HG02759 (cell line): ENCODE data around the gene MATR3.
"Not testable (repeated sequence)": the region's sequence is repeated elsewhere in the genome, so short reads cannot be mapped to it uniquely, and the experiment has no call there.

Experiments used
- ATAC-seq: cut with Tn5 transposase; IDR thresholded peaks from one replicate; pipeline ENCODE4 v1.9.1; 2021; ENCODE audit warnings: mild to moderate bottlenecking, moderate library complexity; ENCODE audit not compliant: unreplicated experiment

The MATR3 gene

GRCh38 chr5:139344177-139344576 lies 50.6 kb downstream of the MATR3 start:
- ATAC-seq: no peak

GRCh38 chr5:139345442-139345841 lies 51.9 kb downstream of the MATR3 start:
- not testable (repeated sequence) for ATAC-seq

GRCh38 chr5:139347863-139348262 lies 54.3 kb downstream of the MATR3 start:
- ATAC-seq: not testable (repeated sequence)

- no peak for ATAC-seq
These were observed 60.6 kb downstream of the MATR3 start for GRCh38 chr5:139354186-139354585.

- not testable (repeated sequence) for ATAC-seq
These were observed 62.4 kb downstream of the MATR3 start for GRCh38 chr5:139355900-139356299.

- no peak for ATAC-seq
These were observed 64.5 kb downstream of the MATR3 start for GRCh38 chr5:139358064-139358463.

- no peak for ATAC-seq
These were observed 66.8 kb downstream of the MATR3 start for GRCh38 chr5:139360384-139360783.

- no peak for ATAC-seq
These were observed 68.4 kb downstream of the MATR3 start for GRCh38 chr5:139361835-139362429.

GRCh38 chr5:139363937-139364336 lies 70.4 kb downstream of the MATR3 start:
- no peak for ATAC-seq

GRCh38 chr5:139364466-139364865 lies 70.9 kb downstream of the MATR3 start:
- ATAC-seq: no peak

GRCh38 chr5:139368613-139369012 lies 75.1 kb downstream of the MATR3 start:
- ATAC-seq: no peak

GRCh38 chr5:139369181-139369580 lies 75.6 kb downstream of the MATR3 start:
- no peak for ATAC-seq

GRCh38 chr5:139371482-139372435 lies 78.2 kb downstream of the MATR3 start:
- ATAC-seq: no peak

- no peak for ATAC-seq
These were observed 81.4 kb downstream of the MATR3 start for GRCh38 chr5:139374909-139375308.

GRCh38 chr5:139376364-139376763 lies 82.8 kb downstream of the MATR3 start:
- ATAC-seq: no peak

GRCh38 chr5:139377226-139377625 lies 83.7 kb downstream of the MATR3 start:
- no peak for ATAC-seq

GRCh38 chr5:139378101-139378825 lies 84.7 kb downstream of the MATR3 start:
- ATAC-seq: no peak

GRCh38 chr5:139378941-139379361 lies 85.4 kb downstream of the MATR3 start:
- no peak for ATAC-seq

GRCh38 chr5:139379626-139380449 lies 86.3 kb downstream of the MATR3 start:
- no peak for ATAC-seq
